SKM-1 (cell line): ENCODE data around the gene NUB1.
A peak's percentile ranks its signal among the peaks of the same experiment; 100 is the strongest.

ENCODE experiments used
- DNase-seq: peaks from one replicate; lab custom pipeline; 2025; ENCODE audit not compliant: unreplicated experiment; lab: John Stamatoyannopoulos, UW

Gene NUB1

DNA sequence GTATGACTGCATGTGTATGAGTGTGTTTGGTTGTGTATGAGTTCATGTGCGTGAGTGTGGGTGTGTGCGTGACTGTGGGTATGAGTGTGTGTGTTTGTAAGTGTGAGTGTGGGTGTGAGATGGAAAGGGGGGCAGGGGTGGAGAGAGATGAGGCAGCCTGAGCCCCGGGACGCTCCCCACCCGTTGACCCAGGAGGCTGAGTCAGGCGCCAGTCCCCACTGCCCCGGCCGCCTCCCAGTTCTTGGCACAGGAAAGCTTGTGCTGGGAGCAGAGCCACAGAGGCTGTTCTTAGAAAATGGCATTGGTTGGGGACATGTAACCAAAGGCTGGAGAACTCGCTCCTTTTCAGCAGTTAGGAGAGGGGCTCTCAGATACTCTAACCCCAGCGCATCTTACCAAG lies 27.8 kb upstream of the NUB1 start:
- DNase-seq = no peak

DNA sequence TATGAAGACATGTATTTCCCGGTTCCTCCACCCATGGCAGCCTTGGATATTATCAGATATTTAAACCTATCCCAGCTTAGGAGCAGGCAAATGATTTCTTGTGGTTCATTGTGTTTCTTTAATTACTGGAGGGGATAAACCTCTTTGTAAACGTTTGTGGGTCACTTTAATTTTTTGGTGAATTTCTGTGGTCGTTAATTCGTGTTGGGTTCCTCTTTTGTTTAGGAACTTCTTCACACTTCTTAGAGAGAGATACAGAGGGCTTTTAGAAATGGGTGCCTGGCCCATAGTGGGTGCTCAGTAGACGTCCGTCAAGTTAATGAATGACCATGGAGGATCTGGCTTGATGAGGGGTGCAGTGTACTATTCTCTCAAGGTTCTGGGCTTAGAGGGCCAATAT lies 27.2 kb upstream of the NUB1 start:
- no peak for DNase-seq

DNA sequence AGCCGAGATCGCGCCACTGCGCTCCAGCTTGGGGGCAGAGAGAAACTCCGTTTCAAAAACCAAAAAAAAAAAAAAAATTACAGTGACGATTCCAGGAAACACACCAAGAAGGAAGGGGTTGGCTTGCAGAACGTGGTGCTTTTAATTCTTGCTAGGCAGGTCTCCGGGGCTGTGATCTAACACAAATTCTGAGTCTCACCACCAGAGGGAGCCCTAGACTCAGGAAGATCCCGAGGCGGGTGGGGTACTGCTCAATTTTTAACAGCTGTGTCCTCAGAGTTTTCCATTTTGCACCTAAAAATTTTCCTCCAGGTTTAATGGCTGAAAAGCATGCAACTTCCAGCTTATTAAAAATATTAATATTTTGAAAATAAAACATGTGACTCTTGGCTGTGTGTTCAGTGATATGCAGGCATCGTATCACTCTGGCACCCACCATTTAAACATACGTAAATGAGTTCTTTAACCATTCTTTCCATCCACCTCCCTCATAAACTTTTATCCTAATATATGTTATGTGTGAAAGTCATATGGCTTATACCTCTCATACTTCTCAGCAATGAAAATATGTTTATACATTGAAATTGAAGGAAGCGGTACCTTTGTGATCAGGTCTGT lies 26.5 kb upstream of the NUB1 start:
- DNase-seq = peak; percentile 16

DNA sequence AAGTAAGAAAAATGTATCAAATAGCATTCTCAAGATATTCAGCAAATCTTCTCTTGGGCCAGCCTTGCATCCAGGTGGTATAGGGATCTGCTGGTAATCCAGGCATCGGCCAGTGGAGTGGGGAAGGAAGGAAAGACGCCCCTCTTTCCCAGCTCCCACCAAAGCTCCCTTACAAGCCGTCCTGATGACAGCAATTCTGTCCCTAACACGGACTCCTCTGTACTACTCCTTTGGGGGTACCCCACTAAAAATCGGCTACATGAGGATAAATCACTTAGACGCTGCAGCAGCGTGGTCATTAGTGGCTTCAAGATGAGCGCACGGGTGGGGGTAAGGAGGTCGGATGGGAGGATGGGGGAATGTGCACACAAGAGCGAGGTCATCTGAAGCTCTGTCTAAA lies 24.7 kb upstream of the NUB1 start:
- no peak for DNase-seq

DNA sequence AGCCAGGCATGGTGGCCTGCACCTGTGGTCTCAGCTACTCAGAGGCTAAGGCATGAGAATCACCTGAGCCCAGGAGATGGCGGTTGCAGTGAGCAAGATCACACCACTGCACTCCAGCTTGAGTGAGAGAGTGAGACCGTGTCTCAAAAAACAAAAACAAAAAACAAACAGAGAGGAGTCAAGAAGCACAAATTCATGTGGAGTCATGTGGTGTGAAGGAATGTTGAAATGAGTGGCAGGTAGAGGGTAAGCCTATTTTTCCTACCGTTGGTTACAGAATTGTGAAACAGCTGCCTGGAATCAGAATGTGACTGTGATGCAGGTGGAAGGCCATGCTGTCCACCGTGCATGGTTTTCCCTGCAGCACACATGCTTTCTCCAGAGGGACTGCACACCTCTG lies 23.7 kb upstream of the NUB1 start:
- no peak for DNase-seq

DNA sequence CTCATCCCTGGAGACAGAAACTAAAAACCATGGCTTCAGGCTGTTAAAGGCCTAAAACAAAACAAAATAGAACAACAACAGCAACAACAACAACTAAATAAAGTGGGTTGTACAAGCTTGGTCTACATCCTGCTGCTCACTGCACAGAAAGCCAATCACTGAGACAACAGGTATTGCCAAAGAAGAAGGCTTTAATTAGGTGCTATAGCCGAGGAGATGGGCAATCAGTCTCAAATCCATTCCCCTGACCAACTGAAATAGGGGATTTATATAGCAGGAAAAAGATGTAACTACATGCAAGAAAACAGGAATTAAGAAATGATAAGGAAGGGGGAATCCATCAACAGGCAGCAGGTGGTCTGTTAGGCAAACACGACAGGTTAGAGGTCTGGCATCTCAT lies 22.4 kb upstream of the NUB1 start:
- no peak for DNase-seq

DNA sequence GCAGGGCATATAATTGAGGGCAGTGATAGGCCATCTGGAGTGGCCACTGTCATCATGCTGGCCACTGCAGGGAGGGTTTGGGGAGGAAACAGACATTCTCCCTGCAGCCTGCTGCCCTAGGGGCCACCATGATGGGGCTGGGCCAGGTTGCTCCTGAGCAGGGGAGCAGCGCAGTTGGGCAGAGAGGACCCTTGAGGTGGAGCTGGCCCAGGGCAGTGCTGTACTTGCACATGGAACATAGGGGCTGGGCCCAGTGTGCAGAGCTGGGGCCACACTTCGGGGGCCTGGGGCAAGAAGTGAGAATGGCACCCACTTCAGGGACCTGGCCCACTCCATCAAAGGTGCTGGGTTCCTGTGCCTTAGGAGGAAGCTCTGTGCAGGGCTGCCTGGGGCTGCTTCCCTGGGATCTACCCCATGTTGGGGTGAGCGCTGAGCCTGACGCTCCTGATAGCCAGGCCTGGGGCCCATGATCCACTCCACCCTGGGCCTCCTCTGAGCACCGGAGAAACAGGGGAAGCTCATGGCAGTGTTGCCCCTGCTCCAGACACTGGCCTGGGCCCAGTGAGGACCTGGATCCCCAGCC lies 21.3 kb upstream of the NUB1 start:
- DNase-seq = no peak

DNA sequence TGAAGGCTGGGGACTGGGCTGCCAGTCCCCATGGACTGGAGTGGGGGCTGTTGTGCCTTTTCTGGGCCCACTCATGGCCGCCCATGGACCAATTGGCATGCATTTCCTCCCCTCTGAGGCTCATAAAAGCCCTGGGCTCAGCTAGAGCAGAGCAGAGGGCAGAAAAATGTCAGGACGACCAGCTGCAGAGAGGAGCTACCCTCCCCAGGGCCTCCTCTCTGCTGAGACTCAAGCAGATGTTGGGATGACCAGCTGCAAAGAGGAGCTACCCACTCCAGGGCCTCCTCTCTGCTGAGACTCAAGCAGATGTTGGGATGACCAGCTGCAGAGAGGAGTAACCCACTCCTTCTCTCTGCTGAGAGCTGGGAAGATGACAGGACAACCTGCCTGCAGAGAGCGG lies 20.3 kb upstream of the NUB1 start:
- no peak for DNase-seq

DNA sequence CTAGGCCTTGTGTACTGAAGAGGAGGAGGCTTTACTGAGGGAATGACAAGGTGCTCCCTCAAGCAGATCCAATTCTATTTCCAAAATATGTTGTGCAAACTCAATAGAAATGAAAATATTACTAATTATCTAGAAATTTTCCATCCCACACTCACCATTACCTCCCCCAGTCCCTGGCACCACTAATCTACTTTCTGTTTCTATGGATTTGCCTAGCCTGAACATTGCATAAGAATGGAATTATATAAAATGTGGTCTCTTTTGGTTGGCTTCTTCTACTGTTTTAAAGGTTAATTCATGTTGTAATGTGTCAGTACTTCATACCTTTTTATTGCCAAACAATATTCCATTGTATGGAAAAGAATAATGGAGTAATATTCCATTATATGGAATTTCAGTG lies 18.7 kb upstream of the NUB1 start:
- no peak for DNase-seq

DNA sequence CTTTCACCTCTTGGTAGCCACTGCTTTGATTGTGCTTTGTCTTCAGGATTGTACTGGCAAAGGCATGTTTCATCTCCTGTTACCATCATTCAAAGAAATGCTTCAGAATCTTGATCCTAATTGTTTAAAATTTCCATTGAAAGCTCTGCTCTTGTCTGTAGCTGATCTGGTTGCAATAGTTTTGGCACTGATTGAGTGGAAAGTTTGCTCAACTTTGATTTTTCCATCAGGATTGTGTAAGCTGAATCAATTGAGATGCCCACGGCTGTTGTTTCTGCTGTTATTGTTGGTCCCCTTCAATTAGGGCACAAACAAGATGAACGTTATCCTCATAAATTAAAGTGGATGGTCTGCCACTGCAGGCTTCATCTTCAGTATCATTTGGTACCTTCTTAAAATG lies 14.6 kb upstream of the NUB1 start:
- DNase-seq = no peak

DNA sequence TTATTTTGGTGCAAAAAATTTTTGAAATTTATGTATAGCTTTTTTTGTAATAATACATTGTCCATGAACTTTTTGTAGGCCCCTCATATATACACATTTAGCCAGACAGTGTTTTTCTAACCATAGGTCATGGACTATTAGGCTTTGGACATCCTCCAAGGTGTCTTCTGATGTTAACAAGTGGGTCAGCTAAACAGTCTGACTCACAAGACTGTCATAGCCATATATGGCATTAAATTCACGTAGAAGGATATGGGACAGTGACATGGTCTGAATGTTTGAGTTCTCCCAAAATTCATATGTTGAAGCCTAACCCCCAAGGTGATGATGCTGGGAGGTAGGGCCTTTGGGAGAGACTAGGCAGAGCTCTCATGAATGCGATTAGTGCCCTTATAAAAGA lies 14.0 kb upstream of the NUB1 start:
- no peak for DNase-seq

DNA sequence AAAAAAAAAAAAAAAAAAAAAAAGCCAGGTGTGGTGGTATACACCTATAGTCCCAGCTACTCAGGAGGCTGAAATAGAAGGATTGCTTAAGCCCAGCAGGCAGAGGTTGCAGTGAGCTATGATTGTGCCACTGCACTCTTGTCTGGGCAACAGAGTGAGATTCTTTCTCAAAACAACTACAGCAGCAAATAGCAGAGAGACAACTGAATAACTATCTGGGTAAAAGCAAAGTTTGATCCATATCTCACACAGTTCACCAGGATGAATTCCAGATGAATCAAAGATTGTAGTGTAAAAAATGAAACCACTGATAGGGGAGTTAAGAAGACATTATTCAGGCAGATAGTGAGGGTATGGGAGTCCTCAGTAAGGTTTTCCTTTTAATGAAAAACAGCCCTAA lies 11.4 kb upstream of the NUB1 start:
- DNase-seq = no peak

DNA sequence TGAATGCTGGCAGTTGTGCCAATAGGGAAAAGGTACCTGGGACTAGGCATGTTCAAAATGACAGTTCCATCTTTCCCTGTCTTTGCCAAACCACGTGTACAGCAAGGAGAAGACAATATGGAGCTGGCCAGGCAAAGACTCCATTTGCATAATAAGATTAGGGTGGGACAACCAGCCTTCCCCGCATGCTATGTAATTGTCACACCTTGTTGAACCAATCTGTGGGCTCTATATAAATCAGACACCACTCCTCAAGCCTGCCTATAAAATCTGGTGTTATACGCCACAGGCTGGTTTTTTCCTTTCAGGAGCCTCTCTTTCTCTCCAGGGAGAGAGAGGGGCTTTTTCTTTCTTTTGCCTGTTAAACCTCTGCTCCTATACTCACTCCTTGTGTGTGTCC lies 11.0 kb upstream of the NUB1 start:
- no peak for DNase-seq

DNA sequence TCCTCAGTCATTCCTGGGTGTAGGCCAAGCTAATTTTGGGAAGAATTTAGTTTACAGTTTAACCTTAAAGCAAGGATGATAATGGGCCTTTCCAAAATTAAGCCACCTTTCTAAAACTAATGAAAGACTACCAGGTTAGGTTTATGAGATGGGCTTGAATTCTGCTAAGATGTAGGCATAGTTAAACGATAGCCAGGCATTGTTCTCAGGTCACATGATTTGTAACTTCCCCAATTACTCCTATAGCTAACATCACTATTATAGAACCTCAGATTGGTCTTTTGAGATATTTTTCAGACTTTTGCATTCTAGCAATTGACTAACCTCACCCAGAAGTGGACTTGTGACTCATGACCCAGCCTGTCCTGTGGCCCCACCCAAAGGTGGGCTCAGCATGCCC lies 7.0 kb upstream of the NUB1 start:
- DNase-seq = no peak

DNA sequence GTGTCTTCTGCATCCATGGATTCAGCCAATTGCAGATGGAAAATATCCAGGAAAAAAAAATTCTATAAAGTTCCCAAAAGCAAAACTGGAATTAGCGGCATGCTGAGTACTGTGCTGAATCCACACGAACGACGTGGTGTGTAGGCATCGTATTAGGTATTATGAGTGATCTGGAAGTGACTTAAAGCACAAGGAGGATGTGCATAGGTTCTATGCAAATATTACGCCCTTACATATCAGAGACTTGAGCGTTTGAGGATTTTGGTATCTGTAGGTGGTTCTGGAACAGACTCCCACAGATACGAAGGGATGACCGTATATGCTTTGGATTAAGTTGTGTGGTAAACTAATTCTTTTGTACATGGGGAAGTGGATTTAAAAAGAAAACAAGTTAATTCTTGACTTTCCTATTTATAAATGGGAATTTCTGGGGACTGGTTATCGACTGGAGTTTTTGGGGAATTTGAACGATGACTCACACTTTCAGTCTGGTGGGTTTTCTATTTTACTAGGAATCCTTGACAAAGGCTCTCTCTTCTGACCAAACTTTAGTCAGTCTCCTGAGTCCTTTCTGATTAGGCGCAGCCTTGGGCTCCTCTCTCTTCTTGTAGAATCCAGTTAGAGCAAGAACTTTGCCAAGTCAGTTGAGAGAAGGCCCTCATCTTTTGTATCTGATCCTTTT lies 5.4 kb upstream of the NUB1 start:
- no peak for DNase-seq

DNA sequence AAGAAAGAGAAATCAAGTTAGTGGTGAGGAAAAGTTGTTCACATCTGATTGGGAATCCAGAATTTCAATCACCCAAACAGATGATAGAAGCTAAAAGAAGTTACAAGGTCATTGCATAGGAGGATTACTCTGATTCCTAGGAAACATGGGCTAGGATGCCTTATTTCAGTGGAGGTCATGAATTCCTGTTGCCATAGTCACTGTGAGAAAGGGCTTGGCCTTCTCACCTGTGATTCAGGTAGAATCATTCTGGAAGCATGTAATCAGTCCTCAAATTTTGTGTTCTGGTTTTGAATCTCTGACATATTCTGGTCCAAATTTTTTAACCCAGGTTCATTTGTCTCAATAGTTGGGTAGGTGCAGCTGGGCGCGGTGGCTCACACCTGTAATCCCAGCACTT lies 4.3 kb upstream of the NUB1 start:
- DNase-seq = no peak

DNA sequence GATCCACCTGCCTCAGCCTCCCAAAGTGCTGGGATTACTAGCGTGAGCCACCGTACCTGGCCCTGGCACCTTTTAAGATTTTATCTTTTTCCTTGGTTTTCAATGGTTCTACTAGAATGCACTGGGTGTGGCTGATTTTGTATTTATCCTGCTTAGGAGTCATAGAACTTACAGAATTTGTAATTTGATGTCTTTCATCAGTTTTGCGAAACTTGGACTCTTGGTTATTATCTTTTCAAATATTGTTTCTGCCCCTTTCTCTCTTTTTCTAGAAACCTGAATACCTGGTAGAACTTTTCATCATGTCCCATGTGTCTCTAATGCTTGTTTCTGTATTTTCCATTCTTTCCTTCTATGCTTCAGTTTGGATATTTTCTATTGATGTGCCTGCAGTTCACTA lies 2.8 kb upstream of the NUB1 start:
- no peak for DNase-seq

DNA sequence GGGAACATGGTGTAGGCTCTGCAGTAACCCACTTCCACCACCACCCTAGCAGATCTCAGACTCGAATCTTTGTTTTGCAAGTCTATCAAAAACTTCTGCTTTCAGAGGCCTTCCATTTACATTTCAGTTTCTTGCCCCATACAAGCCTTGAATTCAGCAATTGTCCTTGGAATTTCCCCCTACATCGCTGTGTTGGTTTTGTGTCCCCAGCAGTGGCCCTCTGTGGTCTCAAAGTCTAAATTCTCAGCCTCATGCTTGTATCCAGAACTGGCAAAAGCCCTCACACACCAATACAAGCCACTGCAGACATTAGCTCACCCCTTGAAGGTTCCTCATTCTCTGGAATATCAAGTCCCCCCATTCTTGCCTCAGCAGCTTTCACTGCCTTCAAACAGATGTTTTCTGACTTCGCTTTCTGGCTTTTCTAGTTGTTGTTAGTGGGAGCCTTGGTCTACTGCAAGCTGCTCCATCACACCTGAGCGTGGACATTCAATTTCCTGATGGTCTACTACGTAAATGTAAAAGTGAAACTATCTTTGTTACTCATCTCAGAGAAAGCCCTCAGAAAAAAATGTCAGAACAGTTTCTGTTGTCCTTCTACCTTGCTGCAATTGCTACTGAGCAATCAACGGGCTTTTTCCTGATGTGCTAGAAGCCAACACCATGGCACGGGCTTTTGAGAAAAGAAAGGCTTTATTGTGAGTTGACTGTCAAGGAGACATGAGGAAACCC lies 1.8 kb upstream of the NUB1 start:
- DNase-seq = peak; percentile 9

DNA sequence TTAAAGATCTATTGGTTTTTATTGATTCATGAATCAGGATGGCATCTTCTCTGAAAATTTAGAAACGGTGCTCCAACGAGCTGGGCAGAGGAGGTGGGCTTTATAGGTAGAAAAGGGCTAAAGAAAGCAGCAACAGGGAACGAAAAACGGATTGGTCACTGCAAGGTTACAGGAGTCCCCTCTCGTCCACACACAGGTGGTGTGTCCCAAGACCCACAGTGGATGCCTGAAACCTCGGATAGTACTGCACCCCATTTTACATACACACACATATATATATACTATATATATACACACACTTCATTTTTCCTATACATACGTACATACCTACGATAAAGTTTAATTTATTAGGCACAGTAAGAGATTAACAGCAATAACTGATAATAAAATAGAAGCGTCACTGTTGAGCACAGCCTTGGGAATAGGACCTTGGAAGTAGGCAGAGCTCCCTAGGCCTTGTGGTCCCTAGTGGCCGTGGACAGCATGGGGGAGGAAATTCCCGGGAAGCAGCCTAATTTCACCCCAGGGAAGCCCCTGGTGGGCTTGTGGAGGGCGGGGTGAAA lies 737 bp upstream of the NUB1 start:
- no peak for DNase-seq

DNA sequence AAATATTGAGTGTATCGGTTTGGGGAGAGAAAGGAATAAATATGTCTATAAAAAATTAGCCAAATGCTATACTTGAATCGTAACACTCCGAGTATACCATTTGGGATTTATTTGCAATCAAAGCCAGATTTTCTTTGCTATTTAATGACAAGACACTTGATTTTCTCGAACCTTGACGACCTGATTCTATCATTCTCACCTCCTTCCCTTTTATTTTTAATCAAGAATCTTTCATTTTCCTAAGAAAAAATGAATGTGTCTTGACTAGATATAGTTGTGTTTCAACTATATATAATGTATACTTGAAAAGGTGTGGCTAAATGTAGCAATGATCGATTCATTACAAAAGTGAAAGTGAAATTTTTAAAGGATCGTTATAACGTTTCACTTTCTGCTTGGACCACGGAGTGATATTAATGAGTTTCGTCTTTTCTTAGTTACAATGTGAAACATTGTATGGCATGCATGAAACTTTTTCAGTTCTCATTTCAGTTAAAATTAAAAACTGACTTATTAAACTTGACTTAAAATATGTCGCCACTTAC lies 562 bp downstream of the NUB1 start:
- DNase-seq = no peak

DNA sequence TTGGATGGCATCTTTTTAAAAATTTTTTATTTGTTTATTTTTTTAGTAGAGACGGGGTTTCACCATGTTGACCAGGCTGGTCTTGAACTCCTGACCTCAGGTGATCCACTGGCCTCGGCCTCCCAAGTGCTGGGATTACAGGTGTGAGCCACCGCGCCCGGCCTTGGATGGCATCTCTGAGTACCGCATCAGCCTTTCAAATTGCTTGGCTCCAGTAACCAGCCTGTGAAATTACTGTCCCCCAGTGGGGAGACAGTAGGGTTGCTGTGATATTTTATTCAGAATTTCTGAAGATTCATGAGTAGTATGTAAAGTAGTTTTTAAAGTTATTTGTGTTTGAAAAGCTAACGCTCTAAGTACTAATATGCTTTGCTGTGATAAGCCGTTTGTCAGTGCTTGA lies 1.2 kb downstream of the NUB1 start:
- DNase-seq = no peak

DNA sequence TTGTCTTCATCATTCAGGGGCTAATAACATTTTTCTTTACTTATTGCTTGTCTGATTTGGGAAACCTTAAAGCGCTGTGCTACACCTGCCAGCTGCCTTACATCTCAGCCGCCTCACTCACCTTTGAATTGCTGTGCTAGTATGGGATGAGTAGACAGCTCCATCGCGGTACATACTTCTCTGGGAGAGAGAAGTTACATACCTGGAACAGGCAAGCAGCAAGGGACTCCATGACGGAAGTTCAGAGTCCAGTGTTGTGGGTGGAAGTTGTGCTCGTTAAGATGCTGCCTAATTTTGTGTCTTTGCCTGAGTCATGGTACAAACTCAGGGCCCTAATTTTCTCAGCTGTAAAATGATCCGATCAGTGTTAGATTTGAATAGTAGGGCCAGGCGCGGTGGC lies 1.9 kb downstream of the NUB1 start:
- no peak for DNase-seq
